CD4-positive, alpha-beta T cell treated with Interferon gamma for 1 hour (primary cell): ENCODE results near the gene KIF9.
"Not testable (repeated sequence)": the region's sequence is repeated elsewhere in the genome, so short reads cannot be mapped to it uniquely, and the experiment has no call there.

Experiments used
- DNase-seq: peaks from one replicate; pipeline ENCODE4 v3.0.0-alpha.2; 2020

Gene KIF9

DNA sequence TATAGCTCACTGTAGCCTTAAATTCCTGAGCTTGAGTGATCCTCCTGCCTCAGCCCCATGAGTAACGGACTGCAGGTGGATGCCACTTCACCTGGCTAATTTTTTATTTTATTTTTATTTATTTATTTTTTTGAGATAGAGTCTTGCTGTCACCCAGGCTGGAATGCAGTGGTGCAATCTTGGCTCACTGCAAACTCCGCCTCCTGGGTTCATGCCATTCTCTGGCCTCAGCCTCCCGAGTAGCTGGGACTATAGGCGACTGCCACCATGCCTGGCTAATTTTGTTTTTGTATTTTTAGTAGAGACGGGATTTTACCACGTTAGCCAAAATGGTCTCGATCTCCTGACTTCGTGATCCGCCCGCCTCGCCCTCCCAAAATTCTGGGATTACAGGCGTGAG is 102.6 kb downstream of the KIF9 start:
- DNase-seq = not testable (repeated sequence)
